Panc1 (cell line): ENCODE results near the gene RRP9. TPM values are rescaled to one million over a fixed set of nuclear protein-coding genes. Genes with fewer than 3 reads are reported as not detected.

ENCODE experiments used
- ATAC-seq: fragments of 200-7000 bp; cut with Tn5 transposase; 2 replicates; pipeline ENCODE4 v1.9.1; 2020; ENCODE audit warnings: mild to moderate bottlenecking, moderate library complexity
- BruUV-seq: library from RNA; stranded (reverse); fragments of 400-500 nt; replicated peaks from 2 replicates; lab custom pipeline; 2021; lab: Mats Ljungman, UMichigan
- CTCF ChIA-PET: fragments of 300-600 bp; sonication (Branson Sonifier 250); formaldehyde crosslinking; loops from one replicate; lab custom pipeline; 2022; ENCODE audit warnings: antibody characterized with exemption; lab: Charles Lee
- POLR2A ChIA-PET: fragments of 300-600 bp; sonication (Branson Sonifier 250); formaldehyde crosslinking; loops from one replicate; lab custom pipeline; 2022; ENCODE audit warnings: antibody characterized with exemption; lab: Charles Lee
- DNase-seq: peaks from one replicate; pipeline ENCODE4 v3.0.0-alpha.2; 2010; ENCODE audit warnings: low read depth, low spot score
- H3K27ac ChIP-seq: 2 replicates; pipeline ENCODE4 v1.5.1; 2011; ENCODE audit warnings: mild to moderate bottlenecking, low read length, inconsistent platforms
- H3K27me3 ChIP-seq: fragments of 200-500 bp; sonication (Bioruptor generic); 2 replicates; pipeline ENCODE4 v1.6.0; 2014; ENCODE audit warnings: low read length, inconsistent platforms; ENCODE audit not compliant: control insufficient read depth, insufficient read depth
- H3K36me3 ChIP-seq: fragments of 200-500 bp; sonication (Bioruptor generic); 2 replicates; pipeline ENCODE4 v1.5.1; 2014; ENCODE audit warnings: inconsistent platforms, mild to moderate bottlenecking, low read length, moderate library complexity; ENCODE audit not compliant: control insufficient read depth, insufficient read depth
- H3K4me1 ChIP-seq: 2 replicates; pipeline ENCODE4 v1.5.1; 2011; ENCODE audit warnings: inconsistent platforms, mild to moderate bottlenecking, low read length, moderate library complexity; ENCODE audit not compliant: control insufficient read depth, insufficient read depth
- H3K4me3 ChIP-seq, 2 experiments: 2 replicates each; pipeline ENCODE4 v1.5.1; 2011 to 2012; ENCODE audit warnings: low read depth in 2 of 2, low read length in 2 of 2, mild to moderate bottlenecking in 2 of 2, inconsistent platforms in 1 of 2, moderate library complexity in 1 of 2
- H3K9me3 ChIP-seq: fragments of 200-500 bp; sonication (Bioruptor generic); 2 replicates; pipeline ENCODE4 v1.5.1; 2014; ENCODE audit warnings: low read depth, mild to moderate bottlenecking, inconsistent platforms, low read length, moderate library complexity; ENCODE audit not compliant: control insufficient read depth, insufficient read depth
- CTCF ChIP-seq: fragments of 450-650 bp; IDR thresholded peaks from 2 replicates; pipeline ENCODE4 v1.5.1; 2017; ENCODE audit warnings: mild to moderate bottlenecking
- POLR2AphosphoS5 ChIP-seq: IDR thresholded peaks from 2 replicates; pipeline ENCODE4 v1.6.1; 2012; ENCODE audit warnings: mild to moderate bottlenecking, low read depth, low read length, moderate library complexity
- REST ChIP-seq, 2 experiments: IDR thresholded peaks; 2 replicates each; pipeline ENCODE4 v1.6.1; 2011 to 2012; ENCODE audit warnings: low read depth in 2 of 2, control low read depth in 1 of 2, low read length in 1 of 2, mild to moderate bottlenecking in 1 of 2, moderate library complexity in 1 of 2; ENCODE audit not compliant: insufficient read depth in 1 of 2
- SIN3A ChIP-seq: IDR thresholded peaks from 2 replicates; pipeline ENCODE4 v1.6.1; 2012; ENCODE audit warnings: low read depth, mild to moderate bottlenecking, low read length, moderate library complexity, borderline replicate concordance; ENCODE audit not compliant: insufficient read depth
- TCF7L2 ChIP-seq: IDR thresholded peaks from 2 replicates; pipeline ENCODE4 v1.6.1; 2011; ENCODE audit warnings: mild to moderate bottlenecking, low read depth, low read length, inconsistent platforms
- in situ Hi-C: cut with HindIII; loops from 2 replicates; pipeline ENCODE4 v1.10.0; 2016; ENCODE audit warnings: low sequenced_read_pairs, low pct_unique_long_range_greater_than_20kb
- intact Hi-C: fragments of 100-400 bp; cut with micrococcal nuclease; formaldehyde crosslinking; loops from one replicate; pipeline ENCODE4 v1.10.0; 2022; ENCODE audit not compliant: unreplicated experiment
- total RNA-seq: library from RNA; stranded (reverse); gene quantifications from one replicate; pipeline ENCODE4 v1.2.1, GENCODE V29; 2021; ENCODE audit not compliant: unreplicated experiment

The RRP9 gene
- total RNA-seq, 1 experiment from 2014 or later = 54.5 TPM

GRCh38 chr3:51927061-51927977, 14.4 kb downstream of the RRP9 start:
- ChIA-PET POLR2A (no interaction called here), CTCF (no interaction called here)
- TF ChIP-seq REST (IDR thresholded peaks at IDR 0.05; ENCODE audit: insufficient read depth in 1 of 2, low read depth in 2 of 2, low read length in 1 of 2) = no peak
- no peak for TF ChIP-seq CTCF
- TF ChIP-seq TCF7L2 = no peak
- no peak for TF ChIP-seq SIN3A
- no peak for TF ChIP-seq POLR2AphosphoS5
- ATAC-seq (no peak), DNase-seq (no peak)
- Histone ChIP-seq H3K9me3 (no peaks in the 10 kb centered on the region), H3K36me3 (no peaks in the 10 kb centered on the region), H3K27me3 (no peaks in the 10 kb centered on the region), H3K27ac (no peak overlapping the region), H3K4me1 (no peaks in the 10 kb centered on the region), H3K4me3 (no peak overlapping the region)
- intact Hi-C loops (no loop called here), in situ Hi-C loops (no loop called here)
- BruUV-seq = no TSS peak

GRCh38 chr3:51921081-51921578, 20.6 kb downstream of the RRP9 start:
- intact Hi-C loops (no loop called here), in situ Hi-C loops (no loop called here)
- no peak for DNase-seq
- Histone ChIP-seq H3K4me3 (no peak overlapping the region), H3K27ac (no peak overlapping the region), H3K27me3 (no peaks in the 10 kb centered on the region), H3K4me1 (no peaks in the 10 kb centered on the region), H3K36me3 (no peaks in the 10 kb centered on the region), H3K9me3 (no peaks in the 10 kb centered on the region)
- TF ChIP-seq TCF7L2 (no peak), CTCF (no peak), SIN3A (no peak), REST (IDR thresholded peaks at IDR 0.05; ENCODE audit: insufficient read depth in 1 of 2, low read depth in 2 of 2, low read length in 1 of 2) (no peak), POLR2AphosphoS5 (no peak)
- no peak for ATAC-seq
- ChIA-PET CTCF (no interaction called here), POLR2A (interaction anchor here (0.5 kb wide), 1 partner anchor 128 kb away, joined by 7 read pairs; no protein-coding TSS in a partner anchor)
- no TSS peak for BruUV-seq
